AG09309 (cell line): ENCODE measurements around the gene CLIC1.

Experiments
- DNase-seq: peaks from one replicate; pipeline ENCODE4 v3.0.0-alpha.2; 2010; ENCODE audit warnings: low read depth
- H3K4me3 ChIP-seq: 2 replicates; pipeline ENCODE4 v1.5.1; 2011; ENCODE audit warnings: mild to moderate bottlenecking, low read depth, low read length, moderate library complexity; ENCODE audit not compliant: control insufficient read depth
- TF ChIP-seq, protein P1 (sequence below): IDR thresholded peaks from 2 replicates; pipeline ENCODE4 v1.5.1; 2011; ENCODE audit warnings: mild to moderate bottlenecking, low read depth, low read length, inconsistent platforms; ENCODE audit not compliant: insufficient read depth, control insufficient read depth; ENCODE audit errors: missing control alignments

CLIC1 gene

DNA sequence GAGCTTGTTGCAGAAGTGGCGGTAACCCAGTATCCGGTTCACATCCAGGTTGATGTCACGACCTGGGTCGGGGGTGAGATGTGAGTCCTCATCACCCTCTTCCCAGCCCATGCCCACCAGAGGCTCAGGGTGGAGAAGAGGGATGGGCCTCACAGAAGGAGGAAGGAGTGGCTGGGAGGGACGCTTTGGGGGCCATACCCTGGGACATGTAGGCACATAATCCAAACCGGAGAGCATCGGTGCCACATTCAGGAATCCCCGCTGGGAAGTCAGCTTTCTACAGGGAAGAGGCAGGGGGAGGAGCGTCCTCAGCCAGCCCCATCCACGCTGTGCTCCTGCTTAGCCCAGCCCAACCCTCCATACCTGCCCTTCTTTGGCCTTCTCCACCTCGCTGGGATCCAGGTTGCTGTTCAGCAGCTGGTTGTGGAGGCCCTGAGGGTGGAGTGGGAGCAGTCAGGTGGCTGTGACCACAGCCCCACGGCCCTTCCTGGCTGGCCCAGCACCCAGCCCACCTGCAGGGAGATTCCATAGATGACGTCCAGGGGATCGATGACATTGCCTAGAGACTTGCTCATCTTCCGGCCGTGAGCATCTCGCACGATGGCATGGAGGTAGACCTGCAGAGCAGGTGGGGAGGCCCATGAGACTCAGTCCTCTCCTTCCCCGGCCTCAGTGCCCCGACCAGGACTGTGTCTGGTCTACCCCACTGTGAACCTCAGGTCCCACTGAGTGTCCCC, 44.3 kb upstream of the CLIC1 start:
- H3K4me3 ChIP-seq = no peak overlapping the region
- TF ChIP-seq, protein P1, sequence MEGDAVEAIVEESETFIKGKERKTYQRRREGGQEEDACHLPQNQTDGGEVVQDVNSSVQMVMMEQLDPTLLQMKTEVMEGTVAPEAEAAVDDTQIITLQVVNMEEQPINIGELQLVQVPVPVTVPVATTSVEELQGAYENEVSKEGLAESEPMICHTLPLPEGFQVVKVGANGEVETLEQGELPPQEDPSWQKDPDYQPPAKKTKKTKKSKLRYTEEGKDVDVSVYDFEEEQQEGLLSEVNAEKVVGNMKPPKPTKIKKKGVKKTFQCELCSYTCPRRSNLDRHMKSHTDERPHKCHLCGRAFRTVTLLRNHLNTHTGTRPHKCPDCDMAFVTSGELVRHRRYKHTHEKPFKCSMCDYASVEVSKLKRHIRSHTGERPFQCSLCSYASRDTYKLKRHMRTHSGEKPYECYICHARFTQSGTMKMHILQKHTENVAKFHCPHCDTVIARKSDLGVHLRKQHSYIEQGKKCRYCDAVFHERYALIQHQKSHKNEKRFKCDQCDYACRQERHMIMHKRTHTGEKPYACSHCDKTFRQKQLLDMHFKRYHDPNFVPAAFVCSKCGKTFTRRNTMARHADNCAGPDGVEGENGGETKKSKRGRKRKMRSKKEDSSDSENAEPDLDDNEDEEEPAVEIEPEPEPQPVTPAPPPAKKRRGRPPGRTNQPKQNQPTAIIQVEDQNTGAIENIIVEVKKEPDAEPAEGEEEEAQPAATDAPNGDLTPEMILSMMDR = no peak
- no peak for DNase-seq

DNA sequence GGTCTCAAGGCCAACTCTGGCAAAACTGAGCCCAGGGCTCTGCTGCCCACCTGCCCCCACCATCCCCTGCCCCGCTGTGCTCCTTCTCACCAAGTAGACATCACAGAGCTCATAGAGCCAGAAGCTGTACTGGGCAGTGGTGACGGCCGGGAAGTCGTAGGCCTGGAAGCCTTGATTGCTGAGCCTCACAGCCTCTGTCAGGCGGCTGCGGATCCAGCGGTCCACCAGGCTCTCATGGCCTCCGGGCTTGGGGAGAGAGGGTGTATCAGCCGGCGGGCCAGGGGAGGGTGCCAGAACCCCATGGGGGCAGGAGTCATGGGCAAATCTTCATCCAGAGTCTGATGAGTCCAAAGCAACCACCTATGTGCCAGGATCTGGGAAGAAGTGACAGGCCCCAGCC, 43.6 kb upstream of the CLIC1 start:
- H3K4me3 ChIP-seq = no peak overlapping the region
- DNase-seq = no peak
- TF ChIP-seq, protein P1 = no peak

DNA sequence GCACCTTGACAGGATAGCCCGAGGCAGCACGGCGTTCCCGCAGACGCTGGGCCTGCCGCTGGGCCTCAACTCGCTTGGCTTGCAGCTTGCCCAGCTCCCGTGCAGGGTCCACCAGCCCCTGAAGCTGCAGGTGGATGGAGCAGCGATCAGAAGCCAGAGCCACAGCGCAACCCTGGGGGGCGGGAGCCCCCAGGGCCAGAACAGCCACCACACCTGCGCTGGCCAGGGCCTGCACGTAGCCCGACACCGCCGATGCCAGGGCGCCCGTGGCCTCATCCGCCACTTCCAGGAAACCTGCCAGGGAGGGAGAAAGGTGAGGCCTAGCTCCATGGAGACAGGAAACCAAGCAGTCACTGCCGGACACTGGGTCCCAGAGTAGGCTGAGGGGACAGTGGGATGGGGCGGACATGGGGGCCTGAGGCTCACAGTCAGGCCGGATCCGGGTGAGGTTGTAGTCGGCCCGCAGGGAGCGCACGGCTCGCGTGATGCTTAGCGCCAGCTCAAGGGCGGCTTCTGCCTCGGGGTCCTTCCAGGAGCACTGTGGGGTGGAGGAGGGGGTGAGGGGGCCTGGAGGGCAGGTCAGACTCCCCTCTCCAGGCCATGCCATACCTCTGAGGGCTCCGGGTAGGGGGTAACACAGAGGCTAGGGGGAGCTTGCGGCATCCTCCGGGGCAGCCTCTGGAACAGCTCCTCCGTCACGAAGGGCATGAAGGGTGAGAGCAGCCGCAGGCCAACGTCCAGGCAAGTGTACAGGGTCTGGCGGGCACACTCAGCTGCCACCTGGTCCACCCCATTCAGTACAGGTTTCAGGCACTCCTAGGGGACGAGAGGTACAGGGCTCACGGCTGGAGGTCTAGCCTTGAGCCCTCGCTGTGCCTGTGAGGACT, 42.9 kb upstream of the CLIC1 start:
- DNase-seq = no peak
- no peak overlapping the region for H3K4me3 ChIP-seq
- TF ChIP-seq, protein P1 = no peak

DNA sequence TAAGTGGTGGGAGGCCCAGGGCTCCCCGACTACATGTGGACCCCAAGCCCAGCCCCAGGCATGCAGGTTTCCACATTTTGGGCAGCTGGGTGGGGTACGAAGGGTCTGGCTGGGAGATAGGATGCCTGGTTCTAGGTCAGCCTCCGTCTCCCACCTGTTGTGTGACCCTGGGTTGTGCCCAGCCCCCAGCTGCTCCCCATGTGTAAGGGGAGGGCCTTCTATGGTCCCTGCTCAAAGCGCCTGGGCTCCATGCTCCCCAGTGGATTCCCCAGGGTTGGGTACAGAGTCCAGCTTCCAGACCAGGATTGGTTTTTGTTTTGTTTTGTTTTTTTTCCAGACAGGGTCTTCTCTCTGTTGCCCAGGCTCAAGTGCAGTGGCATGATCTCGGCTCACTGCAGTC, 41.9 kb upstream of the CLIC1 start:
- no peak for DNase-seq
- TF ChIP-seq, protein P1 = no peak
- H3K4me3 ChIP-seq = no peak overlapping the region

DNA sequence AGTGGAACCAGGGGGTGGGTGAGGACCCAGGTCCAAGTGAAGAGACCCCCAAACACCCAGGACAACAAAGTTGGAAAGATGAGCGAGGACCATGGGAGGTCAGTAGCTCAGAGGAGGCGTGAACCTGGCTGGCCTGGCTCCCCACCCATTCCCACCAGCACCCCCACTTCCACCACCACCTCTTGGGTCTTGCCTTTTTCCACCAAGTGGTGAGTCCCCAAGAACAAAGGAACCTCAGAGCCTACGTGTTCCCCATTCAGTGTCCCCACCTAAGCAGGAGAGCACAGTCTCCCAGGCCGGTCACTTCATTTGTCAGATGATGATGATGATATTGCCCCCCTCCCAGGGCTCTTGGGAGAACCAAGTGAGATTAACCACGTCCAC, 41.3 kb upstream of the CLIC1 start:
- TF ChIP-seq, protein P1 = no peak
- no peak for DNase-seq
- H3K4me3 ChIP-seq = no peak overlapping the region

DNA sequence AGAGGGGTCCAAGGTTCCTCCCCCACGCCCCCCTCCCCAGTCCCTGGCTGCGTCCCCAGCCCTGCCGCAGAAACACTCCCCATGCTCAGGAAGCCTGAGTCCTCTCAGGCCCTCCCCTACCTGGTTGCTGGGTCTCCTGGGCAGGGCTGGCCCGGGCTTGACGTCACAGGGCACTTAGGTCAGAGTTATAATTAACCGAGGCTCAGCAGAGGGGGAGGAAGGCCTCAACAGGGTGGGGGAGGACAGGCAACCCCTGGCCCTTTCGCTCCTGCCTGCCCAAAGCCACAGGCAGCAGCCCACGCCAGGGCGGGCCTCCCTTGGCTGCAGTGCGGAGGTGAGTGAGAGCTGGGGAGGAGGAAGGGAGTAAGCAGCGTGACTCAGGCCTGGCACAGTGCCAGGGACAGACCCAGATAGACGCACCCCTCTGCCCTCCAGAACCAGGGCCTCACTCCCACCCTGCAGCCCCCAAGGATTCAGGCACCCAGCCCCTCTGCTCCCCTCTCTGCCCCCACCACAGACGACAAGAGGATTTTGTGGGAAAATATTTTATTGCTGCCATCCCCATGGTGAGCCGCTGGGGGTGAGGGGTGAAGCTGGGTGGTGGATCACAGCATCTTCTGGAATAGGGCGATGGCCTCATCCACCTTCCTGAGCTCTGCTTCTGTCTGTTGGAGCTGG, 40.8 kb upstream of the CLIC1 start, which contains the start of gene VWA7:
Gene VWA7 (minus strand): TSS at position 340 of the 678 bp plus-strand sequence. CDS start 549 bp downstream, outside the sequence.
- no peak within 1 kb of the TSS for H3K4me3 ChIP-seq
- TF ChIP-seq, protein P1 = no peak
- DNase-seq = no peak
